GM18867 (cell line): Measurements from ENCODE around the gene CFAP61.
"Not testable (repeated sequence)": the region's sequence is repeated elsewhere in the genome, so short reads cannot be mapped to it uniquely, and the experiment has no call there.

Source experiments
- ATAC-seq: cut with Tn5 transposase; IDR thresholded peaks from one replicate; pipeline ENCODE4 v1.9.1; 2021; ENCODE audit warnings: mild to moderate bottlenecking, moderate library complexity; ENCODE audit not compliant: unreplicated experiment

Gene CFAP61

GRCh38 chr20:20085071-20085470 is 32.7 kb downstream of the CFAP61 start:
- no peak for ATAC-seq

GRCh38 chr20:20085812-20086211 is 33.5 kb downstream of the CFAP61 start:
- no peak for ATAC-seq

GRCh38 chr20:20089018-20089417 is 36.7 kb downstream of the CFAP61 start:
- ATAC-seq = no peak

- ATAC-seq = no peak
Observed at GRCh38 chr20:20089939-20090338, 37.6 kb downstream of the CFAP61 start.

GRCh38 chr20:20092827-20093226 is 40.5 kb downstream of the CFAP61 start:
- ATAC-seq = no peak

GRCh38 chr20:20094410-20094809 is 42.1 kb downstream of the CFAP61 start:
- ATAC-seq = no peak

GRCh38 chr20:20095114-20095872 is 43.0 kb downstream of the CFAP61 start:
- ATAC-seq = no peak

GRCh38 chr20:20096421-20096820 is 44.1 kb downstream of the CFAP61 start:
- ATAC-seq = no peak

GRCh38 chr20:20100881-20101280 is 48.5 kb downstream of the CFAP61 start:
- ATAC-seq = no peak

GRCh38 chr20:20102163-20102562 is 49.8 kb downstream of the CFAP61 start:
- ATAC-seq = no peak

GRCh38 chr20:20102716-20103258 is 50.5 kb downstream of the CFAP61 start:
- no peak for ATAC-seq

GRCh38 chr20:20103486-20103885 is 51.2 kb downstream of the CFAP61 start:
- no peak for ATAC-seq

- ATAC-seq = not testable (repeated sequence)
Observed at GRCh38 chr20:20123187-20123586, 70.9 kb downstream of the CFAP61 start.

GRCh38 chr20:20130399-20130798 is 78.1 kb downstream of the CFAP61 start:
- no peak for ATAC-seq

GRCh38 chr20:20134941-20135575 is 82.7 kb downstream of the CFAP61 start:
- no peak for ATAC-seq

GRCh38 chr20:20136313-20136712 is 84.0 kb downstream of the CFAP61 start:
- no peak for ATAC-seq

GRCh38 chr20:20137851-20138250 is 85.5 kb downstream of the CFAP61 start:
- no peak for ATAC-seq

GRCh38 chr20:20138301-20139064 is 86.2 kb downstream of the CFAP61 start:
- ATAC-seq = no peak

GRCh38 chr20:20139403-20139802 is 87.1 kb downstream of the CFAP61 start:
- no peak for ATAC-seq

GRCh38 chr20:20143165-20143564 is 90.8 kb downstream of the CFAP61 start:
- no peak for ATAC-seq

GRCh38 chr20:20143646-20144045 is 91.3 kb downstream of the CFAP61 start:
- no peak for ATAC-seq
